Activated CD8-positive, alpha-beta memory T cell treated with anti-CD3 and anti-CD28 coated beads for 24 hours (primary cell): ENCODE measurements around the gene GRK6.

Experiments
- DNase-seq: peaks from one replicate; pipeline ENCODE4 v3.0.0-alpha.2; 2020

GRK6 gene

GRCh38 chr5:177455036-177455660 lies 28.7 kb downstream of the GRK6 start:
- DNase-seq: peak; percentile 98

- DNase-seq: peak; percentile 99
Observed at GRCh38 chr5:177455661-177456590, 29.4 kb downstream of the GRK6 start.

- DNase-seq: no peak
Observed at GRCh38 chr5:177456591-177456964, 30.1 kb downstream of the GRK6 start.

GRCh38 chr5:177456976-177457851 lies 30.7 kb downstream of the GRK6 start:
- no peak for DNase-seq

- DNase-seq: no peak
Observed at GRCh38 chr5:177457852-177458681, 31.6 kb downstream of the GRK6 start.

- DNase-seq: no peak
Observed at GRCh38 chr5:177458912-177459350, 32.5 kb downstream of the GRK6 start.

DNA sequence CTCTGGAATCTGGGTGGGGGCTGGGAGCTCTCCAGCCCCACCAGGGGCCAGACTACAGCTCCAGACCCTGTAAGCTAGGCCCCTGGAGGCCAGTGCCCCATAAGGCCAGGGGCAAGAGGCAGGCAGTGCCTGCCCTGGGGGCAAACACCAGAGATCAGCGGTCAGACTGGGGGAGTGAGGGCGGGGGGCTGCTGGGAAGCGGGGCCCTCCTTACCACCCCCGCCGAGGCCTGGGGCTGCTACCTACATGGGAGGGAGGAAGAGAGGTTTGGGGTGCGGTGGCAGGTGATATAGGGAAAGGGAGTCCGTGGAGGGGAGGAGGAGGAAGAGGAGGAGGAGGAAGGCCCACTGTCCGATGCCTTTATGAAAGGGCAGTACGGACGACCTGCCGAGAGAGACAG lies 32.9 kb downstream of the GRK6 start:
- DNase-seq: no peak

GRCh38 chr5:177459819-177460628 lies 33.5 kb downstream of the GRK6 start:
- DNase-seq: no peak

DNA sequence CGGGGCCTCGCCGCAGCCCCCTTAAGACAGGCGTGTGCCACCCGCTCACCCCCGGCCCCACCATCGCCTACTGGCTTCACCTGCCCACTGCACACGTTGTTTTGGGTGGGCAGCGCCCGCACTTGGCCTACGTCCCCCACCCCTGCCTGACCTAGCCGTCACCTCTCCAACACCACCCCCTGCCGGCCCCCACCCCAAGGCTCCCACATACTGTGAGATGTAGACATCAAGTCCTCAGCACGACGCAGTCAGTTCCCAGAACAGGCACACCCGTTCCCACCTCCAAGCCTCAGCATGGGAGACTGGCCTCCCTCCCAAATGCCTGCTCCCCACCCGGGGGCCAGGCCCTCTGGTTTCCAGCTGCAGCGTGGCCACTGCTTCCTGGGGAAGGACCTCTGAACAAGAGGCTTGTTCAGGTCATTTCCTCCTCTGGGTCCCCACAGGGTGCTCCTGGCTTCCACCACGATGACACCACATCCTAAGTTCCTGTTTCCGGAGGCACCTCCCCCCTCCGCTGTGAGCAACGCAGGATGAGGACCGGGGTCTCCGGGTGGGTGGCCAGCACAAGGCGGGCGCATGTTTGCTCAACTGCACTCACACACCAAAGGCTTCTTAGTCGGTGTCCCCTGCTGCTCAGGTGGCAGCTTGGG lies 35.7 kb downstream of the GRK6 start:
- DNase-seq: no peak

DNA sequence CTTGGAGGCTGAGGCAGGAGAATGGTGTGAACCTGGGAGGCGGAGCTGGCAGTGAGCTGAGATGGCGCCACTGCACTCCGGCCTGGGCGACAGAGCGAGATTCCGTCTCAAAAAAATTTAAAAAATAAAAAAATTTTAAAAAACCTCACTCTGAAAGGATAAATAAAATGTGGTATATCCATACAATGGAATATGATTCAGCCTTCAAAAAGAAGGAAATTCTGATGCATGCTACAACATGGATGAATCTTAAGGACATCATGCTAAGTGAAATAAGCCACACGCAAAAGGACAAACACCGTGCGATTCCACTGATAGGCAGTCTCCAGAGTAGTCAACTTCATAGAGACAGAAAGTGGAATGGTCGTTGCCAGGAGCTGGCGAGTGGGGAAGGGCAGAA lies 38.6 kb downstream of the GRK6 start:
- DNase-seq: no peak

GRCh38 chr5:177466861-177467260 lies 40.4 kb downstream of the GRK6 start:
- DNase-seq: no peak

- DNase-seq: no peak
Observed at GRCh38 chr5:177467436-177467835, 41.0 kb downstream of the GRK6 start.

- no peak for DNase-seq
Observed at GRCh38 chr5:177468329-177468684, 41.8 kb downstream of the GRK6 start.

GRCh38 chr5:177468685-177469628 lies 42.5 kb downstream of the GRK6 start:
- no peak for DNase-seq

DNA sequence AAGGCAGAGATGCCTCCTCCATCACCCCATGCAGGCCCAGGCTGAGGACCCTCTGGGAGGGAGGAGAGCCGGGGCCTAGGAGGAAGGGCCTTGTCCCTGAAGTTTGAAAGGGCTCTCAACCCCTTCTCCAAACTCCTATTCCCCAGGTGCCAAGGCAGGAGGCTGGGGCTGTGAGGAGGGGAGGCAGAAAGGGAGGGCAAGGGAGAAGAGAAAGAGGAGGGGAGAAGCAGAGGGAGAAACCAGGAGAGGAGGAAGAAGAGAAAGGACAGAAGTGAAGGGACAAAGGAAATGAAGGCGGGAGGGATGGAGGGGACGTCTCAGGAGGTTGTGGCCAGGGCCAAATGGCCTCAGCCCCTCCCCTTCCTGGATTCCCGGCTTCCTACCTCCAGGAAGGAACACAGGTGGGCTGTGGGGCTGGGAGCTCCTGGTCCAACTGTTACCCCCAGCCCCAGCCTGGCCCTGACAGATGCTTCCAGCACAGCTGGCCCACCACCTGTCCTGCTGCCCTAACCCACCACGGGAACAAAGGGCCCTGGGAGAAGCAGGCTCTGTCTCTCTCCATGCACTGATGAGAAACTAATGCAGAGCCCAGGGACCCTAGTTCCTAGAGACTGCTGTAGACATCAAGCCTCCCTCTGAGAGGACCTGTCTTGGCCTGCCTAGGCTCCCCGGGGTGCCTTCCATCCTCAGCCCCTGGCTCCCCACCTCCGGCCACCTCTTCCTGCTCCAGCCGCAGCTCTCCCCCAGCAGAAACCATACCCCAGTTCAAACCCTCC lies 43.5 kb downstream of the GRK6 start:
- DNase-seq: no peak

DNA sequence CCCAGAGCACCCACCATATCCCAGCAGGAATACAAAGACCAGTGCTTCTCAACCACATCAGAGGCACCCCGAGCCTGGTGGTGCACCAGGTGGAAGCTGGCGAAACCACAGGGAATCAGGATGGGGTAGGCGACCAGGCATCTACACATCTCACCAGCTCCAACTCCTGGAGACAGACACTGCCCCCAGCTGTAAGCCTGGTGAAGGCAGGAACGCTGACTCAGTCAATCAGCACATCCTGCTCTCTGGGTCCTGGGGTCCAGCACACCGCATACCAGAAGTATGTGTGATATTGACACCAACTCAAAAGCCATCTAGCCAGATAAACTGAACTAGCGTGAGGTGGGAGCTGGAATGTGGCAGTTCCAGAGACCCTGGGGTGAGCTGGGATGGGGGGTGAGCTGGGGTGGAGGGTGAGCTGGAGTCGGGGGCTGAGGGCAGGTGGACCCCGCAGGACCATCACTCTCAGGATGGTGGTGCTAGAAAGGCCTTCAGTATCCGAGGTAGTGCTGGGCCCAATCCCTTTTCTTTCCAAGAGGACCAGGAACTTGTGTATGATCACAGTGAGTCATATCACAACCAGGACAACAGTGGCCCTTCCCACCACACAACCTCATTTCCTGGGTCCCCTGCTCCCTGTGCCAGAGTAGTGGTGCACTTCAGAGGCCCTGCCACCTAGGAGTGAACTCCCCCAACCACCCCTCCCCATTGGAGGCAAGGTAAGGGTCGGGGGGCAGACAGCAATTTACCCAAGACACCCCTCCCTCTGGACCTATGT lies 44.5 kb downstream of the GRK6 start:
- DNase-seq: no peak

- no peak for DNase-seq
Observed at GRCh38 chr5:177471610-177472356, 45.3 kb downstream of the GRK6 start.
